Activated CD4-positive, alpha-beta T cell treated with anti-CD3 and anti-CD28 coated beads for 36 hours (primary cell): Measurements from ENCODE around the gene PEAK1. TPM values are rescaled to one million over a fixed set of nuclear protein-coding genes. Genes with fewer than 3 reads are reported as not detected.

Experiments used
- ATAC-seq: fragments of 200-7000 bp; cut with Tn5 transposase; one replicate; pipeline ENCODE4 v1.10.0; 2021; ENCODE audit warnings: mild to moderate bottlenecking, moderate library complexity
- CTCF ChIA-PET: fragments of 350-600 bp; sonication (Branson Sonifier 250); formaldehyde crosslinking; loops from one replicate; lab custom pipeline; 2021; ENCODE audit warnings: antibody characterized with exemption; lab: Charles Lee
- POLR2A ChIA-PET: fragments of 350-600 bp; sonication (Branson Sonifier 250); formaldehyde crosslinking; loops from one replicate; lab custom pipeline; 2021; ENCODE audit warnings: antibody characterized with exemption, inconsistent platforms; lab: Charles Lee
- DNase-seq: peaks from one replicate; pipeline ENCODE4 v3.0.0-alpha.2; 2020
- H3K27ac Mint-ChIP-seq: one replicate; pipeline ENCODE4 v1.8.0; 2021; ENCODE audit warnings: mixed read lengths
- H3K27me3 Mint-ChIP-seq: one replicate; pipeline ENCODE4 v1.8.0; 2021; ENCODE audit warnings: mixed read lengths
- H3K36me3 Mint-ChIP-seq: one replicate; pipeline ENCODE4 v1.8.0; 2021; ENCODE audit warnings: low read depth, mixed read lengths
- H3K4me1 Mint-ChIP-seq: one replicate; pipeline ENCODE4 v1.8.0; 2021; ENCODE audit warnings: mixed read lengths
- H3K4me3 Mint-ChIP-seq: one replicate; pipeline ENCODE4 v1.8.0; 2021; ENCODE audit warnings: mild to moderate bottlenecking, moderate library complexity, mixed read lengths
- H3K9me3 Mint-ChIP-seq: one replicate; pipeline ENCODE4 v1.8.0; 2021; ENCODE audit warnings: low read depth, mixed read lengths
- intact Hi-C, 2 experiments: fragments of 100-400 bp; cut with DNase I in 1 of 2; cut with micrococcal nuclease in 1 of 2; formaldehyde crosslinking; loops; one replicate each; pipeline versions ENCODE4 v1.14.2 to v1.15.1; 2022 to 2024; cut with DNase I, micrococcal nuclease
- total RNA-seq, 2 experiments: library from RNA; stranded (reverse); gene quantifications; one replicate each; pipeline ENCODE4 v1.2.3, GENCODE V29; 2021

The PEAK1 gene
- total RNA-seq, 2 experiments from 2014 or later: 26.5 to 27.0 TPM

DNA sequence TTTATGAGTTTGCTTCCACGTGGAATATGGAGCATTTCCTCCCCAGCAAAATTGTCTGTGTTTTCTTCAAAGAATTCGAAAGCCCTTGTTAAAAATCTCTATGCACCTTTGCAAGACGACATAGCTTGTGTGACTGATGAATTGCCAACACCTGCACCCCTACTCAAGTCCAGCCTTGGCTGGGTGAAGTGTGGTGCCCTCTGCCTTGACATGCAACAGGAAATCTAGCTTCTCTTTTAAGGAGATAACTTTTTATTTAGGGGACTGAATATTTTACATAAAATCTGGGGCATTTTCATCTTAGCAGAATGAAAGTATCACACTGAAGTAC is 1.4 kb upstream of the PEAK1 start:
- intact Hi-C loops: loop anchor here (2.0 to 10.0 kb wide), 6 partner anchors 19 to 1967 kb away; partner anchors contain the start of gene TBC1D2B (in 1 of the 2)
- CTCF ChIA-PET: interaction anchor here (0.6 to 1.5 kb wide), 4 partner anchors 9 to 460 kb away, joined by 3 to 6 read pairs (median 4); no protein-coding TSS in a partner anchor
- Mint-ChIP-seq H3K9me3 (no peaks in the 10 kb centered on the region), H3K27ac (peak overlapping the region; percentile 100), H3K4me1 (peaks cover 55% of the 10 kb centered on the region), H3K4me3 (peak overlapping the region; percentile 92), H3K36me3 (peaks cover 6% of the 10 kb centered on the region), H3K27me3 (no peaks in the 10 kb centered on the region)
- POLR2A ChIA-PET: interaction anchor here (0.7 to 1.4 kb wide), 2 partner anchors 9 to 12 kb away, joined by 3 to 4 read pairs; no protein-coding TSS in a partner anchor
- DNase-seq (peak; percentile 41), ATAC-seq (no peak)

- peaks cover 50% of the 10 kb centered on the region for H3K4me1 Mint-ChIP-seq
- ATAC-seq: peak; percentile 43
- POLR2A ChIA-PET: interaction anchor here (0.7 to 1.4 kb wide), 2 partner anchors 10 to 11 kb away, joined by 3 to 4 read pairs; no protein-coding TSS in a partner anchor
- peak; percentile 73 for DNase-seq
- intact Hi-C loops: loop anchor here (1.0 to 10.0 kb wide), 12 partner anchors 10 to 1966 kb away; partner anchors contain the start of genes RCN2 (in 2 of the 2), ETFA (in 1 of the 2), SCAPER (in 1 of the 2) and TBC1D2B (in 1 of the 2)
- peaks cover 6% of the 10 kb centered on the region for H3K36me3 Mint-ChIP-seq
- peak within 1 kb of the TSS; percentile 100 for H3K27ac Mint-ChIP-seq
- no peaks in the 10 kb centered on the region for H3K9me3 Mint-ChIP-seq
- CTCF ChIA-PET: interaction anchor here (0.8 to 1.5 kb wide), 3 partner anchors 10 to 16 kb away, joined by 3 to 6 read pairs (median 4); no protein-coding TSS in a partner anchor
- peak within 1 kb of the TSS; percentile 92 for H3K4me3 Mint-ChIP-seq
- H3K27me3 Mint-ChIP-seq: no peaks in the 10 kb centered on the region
Observed at GRCh38 chr15:77420610-77421369, 886 bp upstream of the PEAK1 start, which contains the start of gene HMG20A. TSS of gene HMG20A (plus strand) at chr15:77420888. CDS start at chr15:77458408, 37,520 bp downstream.

DNA sequence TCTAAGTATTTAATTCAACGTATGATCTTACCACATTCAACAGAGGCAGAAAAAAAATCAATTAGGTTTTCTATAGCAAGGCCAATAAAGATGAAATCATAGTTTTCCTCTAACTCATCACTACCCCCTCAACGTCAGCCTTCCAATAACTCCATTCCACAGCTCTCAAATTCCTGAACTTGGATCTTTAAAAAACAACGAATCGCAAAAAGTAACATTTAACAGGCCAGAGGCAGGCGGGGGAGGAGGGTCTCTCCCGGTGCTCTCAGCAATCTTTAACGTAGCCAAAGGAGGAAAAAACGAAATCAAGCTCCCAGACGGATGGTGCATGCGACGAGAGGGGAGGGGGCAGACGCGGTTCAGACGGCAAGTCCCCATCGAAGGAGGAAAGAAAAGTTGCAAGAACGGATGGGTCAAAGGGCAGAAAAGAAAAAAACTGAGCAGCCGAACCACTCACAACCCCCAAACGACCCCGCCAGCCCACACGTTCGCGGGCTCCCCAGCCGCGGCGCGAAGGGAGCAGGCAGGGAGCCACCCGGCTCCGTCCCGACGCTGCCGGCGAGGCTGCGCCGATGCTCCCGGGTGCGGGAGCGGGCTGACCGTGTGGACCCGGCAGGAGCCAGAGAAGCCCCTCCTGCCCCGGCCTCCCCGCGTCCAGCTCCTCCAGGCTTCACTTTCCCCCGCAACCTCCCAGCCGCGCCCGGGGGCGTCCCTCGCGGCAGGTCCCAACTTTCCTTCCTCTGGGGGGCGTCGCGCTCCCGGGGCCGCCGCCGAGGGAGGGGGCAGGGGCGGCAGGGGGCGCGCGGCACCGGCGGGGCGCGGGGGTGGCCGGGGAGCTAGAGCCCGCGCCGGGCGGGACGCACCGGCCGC is 703 bp downstream of the PEAK1 start:
- H3K4me3 Mint-ChIP-seq: peak overlapping the region; percentile 95
- ATAC-seq: peak; percentile 2

DNA sequence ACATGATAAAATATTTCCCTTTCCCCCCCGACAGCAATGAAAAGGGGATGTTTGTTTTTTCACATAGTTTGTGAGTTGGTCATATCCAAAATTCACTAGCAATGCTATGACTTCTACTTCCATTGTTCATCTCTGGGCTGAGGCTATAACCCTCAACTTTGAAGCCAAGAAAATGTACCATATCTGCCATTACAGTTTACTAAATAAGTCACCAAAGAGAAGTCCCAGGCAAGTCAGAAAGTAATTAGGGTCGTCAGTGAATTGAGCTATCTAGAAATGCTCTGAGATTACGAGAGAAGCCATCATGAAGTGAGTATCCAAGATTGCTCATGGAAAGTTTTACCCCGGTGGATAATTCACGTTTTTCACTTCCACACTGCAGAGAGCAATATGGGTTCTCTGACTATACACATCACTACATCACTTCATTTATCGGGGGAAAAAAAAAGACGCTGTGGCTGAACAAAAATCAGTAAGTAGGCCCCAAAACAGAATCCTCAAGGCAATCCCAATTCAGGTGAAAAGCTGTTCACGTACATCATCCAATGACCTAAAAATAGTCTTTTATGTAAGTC is 1.4 kb downstream of the PEAK1 start:
- ATAC-seq (no peak), DNase-seq (no peak)
- Mint-ChIP-seq H3K36me3 (peaks cover 4% of the 10 kb centered on the region), H3K4me1 (peaks cover 31% of the 10 kb centered on the region), H3K4me3 (peak overlapping the region; percentile 95), H3K9me3 (no peaks in the 10 kb centered on the region), H3K27ac (peak overlapping the region; percentile 91), H3K27me3 (no peaks in the 10 kb centered on the region)
- intact Hi-C loops: loop anchor here in 1 of 2 experiments (5.0 kb wide), 1 partner anchor 231 kb away; no protein-coding TSS in a partner anchor
- ChIA-PET CTCF (interaction anchor here (0.6 to 1.8 kb wide), 6 partner anchors 8 to 305 kb away, joined by 3 to 4 read pairs (median 3); no protein-coding TSS in a partner anchor), POLR2A (interaction anchor here (0.7 to 1.2 kb wide), 2 partner anchors 9 to 516 kb away, joined by 4 to 5 read pairs; no protein-coding TSS in a partner anchor)

More for the DNA sequence above, 703 bp downstream of the PEAK1 start:
- peak; percentile 65 for DNase-seq
- H3K36me3 Mint-ChIP-seq: peaks cover 4% of the 10 kb centered on the region
- no peaks in the 10 kb centered on the region for H3K27me3 Mint-ChIP-seq
- intact Hi-C loops: loop anchor here in 1 of 2 experiments (1.0 to 5.0 kb wide), 2 partner anchors 10 to 232 kb away; no protein-coding TSS in a partner anchor
- CTCF ChIA-PET: interaction anchor here (0.6 to 1.4 kb wide), 5 partner anchors 9 to 306 kb away, joined by 3 to 4 read pairs (median 3); no protein-coding TSS in a partner anchor
- H3K9me3 Mint-ChIP-seq: no peaks in the 10 kb centered on the region
- H3K4me1 Mint-ChIP-seq: peaks cover 37% of the 10 kb centered on the region
- POLR2A ChIA-PET: interaction anchor here (0.7 to 1.2 kb wide), 3 partner anchors 10 to 516 kb away, joined by 4 to 5 read pairs (median 5); no protein-coding TSS in a partner anchor
- peak overlapping the region; percentile 91 for H3K27ac Mint-ChIP-seq

GRCh38 chr15:77417602-77418001 is 2.3 kb downstream of the PEAK1 start:
- Mint-ChIP-seq H3K4me3 (no peak overlapping the region), H3K27me3 (no peaks in the 10 kb centered on the region), H3K9me3 (no peaks in the 10 kb centered on the region), H3K27ac (no peak overlapping the region), H3K4me1 (peaks cover 25% of the 10 kb centered on the region), H3K36me3 (peaks cover 4% of the 10 kb centered on the region)
- ChIA-PET POLR2A (no interaction called here), CTCF (interaction anchor here (1.8 kb wide), 1 partner anchor 85 kb away, joined by 3 read pairs; no protein-coding TSS in a partner anchor)
- intact Hi-C loops: loop anchor here in 1 of 2 experiments (5.0 kb wide), 1 partner anchor 230 kb away; no protein-coding TSS in a partner anchor
- no peak for ATAC-seq
- DNase-seq: no peak

- Mint-ChIP-seq H3K36me3 (peaks cover 4% of the 10 kb centered on the region), H3K9me3 (no peaks in the 10 kb centered on the region), H3K27ac (no peak overlapping the region), H3K4me3 (no peak overlapping the region), H3K27me3 (no peaks in the 10 kb centered on the region), H3K4me1 (peaks cover 24% of the 10 kb centered on the region)
- ChIA-PET CTCF (interaction anchor here (0.6 to 1.8 kb wide), 3 partner anchors 10 to 1918 kb away, joined by 3 to 5 read pairs (median 3); no protein-coding TSS in a partner anchor), POLR2A (no interaction called here)
- intact Hi-C loops: loop anchor here in 1 of 2 experiments (5.0 kb wide), 1 partner anchor 230 kb away; no protein-coding TSS in a partner anchor
- DNase-seq (no peak), ATAC-seq (no peak)
Observed at GRCh38 chr15:77416954-77417353, 3.0 kb downstream of the PEAK1 start.

- Mint-ChIP-seq H3K36me3 (peaks cover 4% of the 10 kb centered on the region), H3K27me3 (no peaks in the 10 kb centered on the region), H3K27ac (no peak overlapping the region), H3K9me3 (no peaks in the 10 kb centered on the region), H3K4me1 (peaks cover 19% of the 10 kb centered on the region), H3K4me3 (no peak overlapping the region)
- POLR2A ChIA-PET: no interaction called here
- no peak for DNase-seq
- CTCF ChIA-PET: interaction anchor here (1.6 kb wide), 1 partner anchor 11 kb away, joined by 5 read pairs; no protein-coding TSS in a partner anchor
- no peak for ATAC-seq
- intact Hi-C loops: loop anchor here in 1 of 2 experiments (5.0 kb wide), 1 partner anchor 229 kb away; no protein-coding TSS in a partner anchor
Observed at GRCh38 chr15:77416148-77416455, 3.8 kb downstream of the PEAK1 start.

DNA sequence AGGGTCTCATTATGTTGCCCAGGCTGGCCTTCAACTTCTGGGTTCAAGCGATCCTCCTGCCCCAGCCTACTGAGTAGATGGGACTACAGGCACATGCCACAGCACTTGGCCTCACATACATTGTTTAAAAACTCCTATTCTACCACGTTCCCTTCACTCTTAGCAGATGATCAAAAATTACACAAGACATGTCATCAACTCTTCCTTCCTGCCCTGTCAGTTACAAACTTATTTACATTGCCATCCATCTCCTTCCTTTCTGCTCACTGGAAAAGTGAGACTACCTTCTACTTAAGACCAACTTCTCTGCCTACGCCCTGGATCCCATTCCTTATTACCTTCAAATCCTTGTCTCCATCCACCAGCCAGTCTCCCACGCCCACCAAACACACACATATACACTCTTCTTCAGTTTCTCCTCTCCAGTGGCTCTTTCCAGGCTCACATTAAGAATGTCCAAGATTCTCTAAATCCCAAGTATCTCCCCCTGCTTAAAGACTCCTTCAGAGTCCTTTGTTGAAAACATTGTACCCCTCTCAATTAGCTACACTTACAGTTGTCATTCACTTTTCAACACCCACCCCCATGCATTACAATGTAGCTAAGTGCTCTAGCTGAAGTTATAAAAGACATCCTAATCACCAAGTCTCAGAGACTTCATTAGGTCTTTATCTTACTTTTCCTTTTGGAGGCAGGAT is 4.3 kb downstream of the PEAK1 start:
- ChIA-PET CTCF (interaction anchor here (1.6 kb wide), 1 partner anchor 11 kb away, joined by 5 read pairs; no protein-coding TSS in a partner anchor), POLR2A (no interaction called here)
- intact Hi-C loops: loop anchor here in 1 of 2 experiments (5.0 kb wide), 1 partner anchor 228 kb away; no protein-coding TSS in a partner anchor
- H3K27ac Mint-ChIP-seq: no peak overlapping the region
- H3K9me3 Mint-ChIP-seq: no peaks in the 10 kb centered on the region
- ATAC-seq (no peak), DNase-seq (no peak)
- H3K27me3 Mint-ChIP-seq: no peaks in the 10 kb centered on the region
- peaks cover 4% of the 10 kb centered on the region for H3K36me3 Mint-ChIP-seq
- H3K4me3 Mint-ChIP-seq: no peak overlapping the region
- peaks cover 20% of the 10 kb centered on the region for H3K4me1 Mint-ChIP-seq

- intact Hi-C loops: loop anchor here in 1 of 2 experiments (5.0 kb wide), 1 partner anchor 228 kb away; no protein-coding TSS in a partner anchor
- CTCF ChIA-PET: no interaction called here
Observed at GRCh38 chr15:77414789-77415442, 5.0 kb downstream of the PEAK1 start.

More at GRCh38 chr15:77414789-77415442, 5.0 kb downstream of the PEAK1 start:
- POLR2A ChIA-PET: no interaction called here
- Mint-ChIP-seq H3K9me3 (no peaks in the 10 kb centered on the region), H3K4me1 (peaks cover 27% of the 10 kb centered on the region), H3K27me3 (no peaks in the 10 kb centered on the region), H3K4me3 (no peak overlapping the region), H3K36me3 (peaks cover 4% of the 10 kb centered on the region), H3K27ac (no peak overlapping the region)
- DNase-seq (no peak), ATAC-seq (no peak)
